Kidney glomerular epithelial cell (primary cell): ENCODE data around the gene KBTBD2.
"Not testable (repeated sequence)": the region's sequence is repeated elsewhere in the genome, so short reads cannot be mapped to it uniquely, and the experiment has no call there.

Experiments
- DNase-seq: peaks from one replicate; lab custom pipeline; 2025; lab: John Stamatoyannopoulos, UW

The KBTBD2 gene

GRCh38 chr7:32891043-32891799, at the start of gene KBTBD2:
Gene KBTBD2, minus strand, starts transcription at chr7:32891760. Its CDS starts 12,156 bp downstream, at chr7:32879604.
- peak; percentile 64 for DNase-seq

- no peak for DNase-seq
These were observed 49.6 kb upstream of the KBTBD2 start for GRCh38 chr7:32941181-32941580.

- DNase-seq: no peak
These were observed 46.0 kb upstream of the KBTBD2 start for GRCh38 chr7:32937344-32938174.

GRCh38 chr7:32936689-32937088, 45.1 kb upstream of the KBTBD2 start:
- no peak for DNase-seq

GRCh38 chr7:32935558-32935957, 44.0 kb upstream of the KBTBD2 start:
- no peak for DNase-seq

GRCh38 chr7:32930378-32930777, 38.8 kb upstream of the KBTBD2 start:
- no peak for DNase-seq

- no peak for DNase-seq
These were observed 38.0 kb upstream of the KBTBD2 start for GRCh38 chr7:32929430-32930143.

- DNase-seq: no peak
These were observed 37.3 kb upstream of the KBTBD2 start for GRCh38 chr7:32928785-32929298.

GRCh38 chr7:32921896-32922295, 30.3 kb upstream of the KBTBD2 start:
- DNase-seq: no peak

GRCh38 chr7:32916994-32917393, 25.4 kb upstream of the KBTBD2 start:
- DNase-seq: not testable (repeated sequence)

GRCh38 chr7:32916006-32916405, 24.4 kb upstream of the KBTBD2 start:
- DNase-seq: no peak

- no peak for DNase-seq
These were observed 23.5 kb upstream of the KBTBD2 start for GRCh38 chr7:32915041-32915536.

GRCh38 chr7:32914184-32914583, 22.6 kb upstream of the KBTBD2 start:
- no peak for DNase-seq

- DNase-seq: no peak
These were observed 18.6 kb upstream of the KBTBD2 start for GRCh38 chr7:32910195-32910594.

- no peak for DNase-seq
These were observed 13.7 kb upstream of the KBTBD2 start for GRCh38 chr7:32905175-32905662.

GRCh38 chr7:32901629-32902028, 10.1 kb upstream of the KBTBD2 start:
- no peak for DNase-seq

GRCh38 chr7:32900433-32900995, 9.0 kb upstream of the KBTBD2 start:
- no peak for DNase-seq

GRCh38 chr7:32897376-32897775, 5.8 kb upstream of the KBTBD2 start:
- DNase-seq: not testable (repeated sequence)

- no peak for DNase-seq
These were observed 5.2 kb upstream of the KBTBD2 start for GRCh38 chr7:32896564-32897347.

GRCh38 chr7:32894171-32894570, 2.6 kb upstream of the KBTBD2 start:
- no peak for DNase-seq

- no peak for DNase-seq
These were observed 2.2 kb upstream of the KBTBD2 start for GRCh38 chr7:32893722-32894121.
